NCI-H1092 treated with DMSO at 0.1 percent for 48 hours (cell line): ENCODE results near the gene ADCY4.
A peak's percentile ranks its signal among the peaks of the same experiment; 100 is the strongest.

Experiments used
- DNase-seq: peaks from one replicate; lab custom pipeline; 2025; lab: John Stamatoyannopoulos, UW

ADCY4 gene

DNA sequence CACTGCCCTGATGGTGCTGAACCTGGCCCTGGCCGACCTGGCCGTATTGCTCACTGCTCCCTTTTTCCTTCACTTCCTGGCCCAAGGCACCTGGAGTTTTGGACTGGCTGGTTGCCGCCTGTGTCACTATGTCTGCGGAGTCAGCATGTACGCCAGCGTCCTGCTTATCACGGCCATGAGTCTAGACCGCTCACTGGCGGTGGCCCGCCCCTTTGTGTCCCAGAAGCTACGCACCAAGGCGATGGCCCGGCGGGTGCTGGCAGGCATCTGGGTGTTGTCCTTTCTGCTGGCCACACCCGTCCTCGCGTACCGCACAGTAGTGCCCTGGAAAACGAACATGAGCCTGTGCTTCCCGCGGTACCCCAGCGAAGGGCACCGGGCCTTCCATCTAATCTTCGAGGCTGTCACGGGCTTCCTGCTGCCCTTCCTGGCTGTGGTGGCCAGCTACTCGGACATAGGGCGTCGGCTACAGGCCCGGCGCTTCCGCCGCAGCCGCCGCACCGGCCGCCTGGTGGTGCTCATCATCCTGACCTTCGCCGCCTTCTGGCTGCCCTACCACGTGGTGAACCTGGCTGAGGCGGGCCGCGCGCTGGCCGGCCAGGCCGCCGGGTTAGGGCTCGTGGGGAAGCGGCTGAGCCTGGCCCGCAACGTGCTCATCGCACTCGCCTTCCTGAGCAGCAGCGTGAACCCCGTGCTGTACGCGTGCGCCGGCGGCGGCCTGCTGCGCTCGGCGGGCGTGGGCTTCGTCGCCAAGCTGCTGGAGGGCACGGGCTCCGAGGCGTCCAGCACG is 18.9 kb downstream of the ADCY4 start:
- DNase-seq, result peak; percentile 20

DNA sequence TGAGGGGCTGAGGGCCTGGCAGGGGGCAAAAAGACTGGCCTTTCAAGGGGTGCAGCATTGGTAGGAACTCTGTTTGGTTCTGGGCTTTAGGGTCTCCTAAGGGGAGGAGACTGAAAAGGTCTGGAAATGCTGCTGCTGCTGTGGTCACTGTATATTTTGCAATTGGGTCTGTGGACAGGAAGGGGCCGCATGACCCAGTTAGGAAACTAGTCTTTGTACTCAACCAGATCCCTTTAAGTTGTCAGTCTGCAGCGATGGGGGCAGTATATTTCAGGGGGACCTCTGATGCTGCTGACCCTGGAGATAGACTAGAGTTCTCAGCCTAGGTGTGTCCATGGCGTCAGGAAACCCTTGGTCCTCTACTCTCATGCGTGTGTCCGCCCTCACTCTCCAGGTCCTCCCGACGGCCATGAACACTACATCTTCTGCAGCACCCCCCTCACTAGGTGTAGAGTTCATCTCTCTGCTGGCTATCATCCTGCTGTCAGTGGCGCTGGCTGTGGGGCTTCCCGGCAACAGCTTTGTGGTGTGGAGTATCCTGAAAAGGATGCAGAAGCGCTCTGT is 19.5 kb downstream of the ADCY4 start:
- DNase-seq, result no peak

DNA sequence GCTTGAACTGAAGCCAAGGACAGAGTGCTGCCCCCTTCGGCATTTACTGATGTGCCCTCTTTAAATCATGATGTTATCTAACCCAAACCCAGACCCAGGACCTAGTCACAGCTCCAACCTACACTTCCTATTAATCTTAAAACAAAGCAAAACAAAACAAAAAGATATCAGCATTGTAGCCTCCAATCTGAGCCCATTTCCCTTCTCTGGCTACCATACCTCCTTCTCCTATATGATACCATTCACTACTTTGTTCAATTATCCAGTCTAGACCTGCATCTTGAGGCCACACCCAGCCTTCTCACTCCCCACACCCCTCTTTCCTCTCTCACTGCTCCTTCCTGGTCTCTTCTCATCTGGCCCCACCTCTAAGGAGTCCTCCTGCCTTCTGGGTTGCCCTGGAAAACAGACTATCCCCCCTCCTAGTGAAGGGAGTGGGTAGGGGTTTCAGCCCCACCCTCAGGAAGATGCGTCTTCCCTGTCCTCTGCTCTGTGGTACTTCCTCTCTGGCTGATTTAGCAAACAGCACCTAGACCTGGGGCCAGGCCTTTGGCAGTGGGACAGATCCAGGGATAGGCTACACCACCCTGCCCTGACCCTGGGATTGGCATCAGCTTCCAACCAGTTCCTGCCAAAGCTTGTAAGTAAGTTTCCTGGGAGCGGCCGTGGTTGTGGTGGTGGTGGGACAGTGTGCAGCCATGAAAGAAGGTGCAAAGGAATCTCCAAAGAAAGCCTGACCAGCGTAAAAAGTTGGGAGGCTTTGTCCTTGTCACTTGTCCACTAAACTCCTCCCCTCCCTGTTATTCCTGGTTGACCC is 20.3 kb downstream of the ADCY4 start:
- no peak for DNase-seq

DNA sequence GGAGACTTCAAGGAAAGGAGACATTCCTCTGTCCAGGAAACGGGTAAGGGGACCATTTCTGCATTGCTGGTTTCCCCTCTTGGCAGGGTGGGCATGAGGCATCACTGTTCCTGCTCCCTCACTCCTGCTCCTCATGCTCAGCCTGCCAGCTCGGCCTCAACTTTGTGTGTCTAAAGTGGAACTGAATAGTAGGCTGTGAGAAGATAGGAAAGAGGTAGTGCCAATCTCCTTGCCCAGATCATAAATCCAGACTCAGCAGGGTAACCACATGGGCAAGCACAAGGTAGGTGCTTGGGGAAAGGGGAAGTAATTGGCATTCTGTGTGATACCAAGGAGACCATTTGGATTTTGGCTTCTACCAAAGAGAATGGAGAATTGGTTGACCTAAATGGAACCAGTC is 21.0 kb downstream of the ADCY4 start:
- no peak for DNase-seq

DNA sequence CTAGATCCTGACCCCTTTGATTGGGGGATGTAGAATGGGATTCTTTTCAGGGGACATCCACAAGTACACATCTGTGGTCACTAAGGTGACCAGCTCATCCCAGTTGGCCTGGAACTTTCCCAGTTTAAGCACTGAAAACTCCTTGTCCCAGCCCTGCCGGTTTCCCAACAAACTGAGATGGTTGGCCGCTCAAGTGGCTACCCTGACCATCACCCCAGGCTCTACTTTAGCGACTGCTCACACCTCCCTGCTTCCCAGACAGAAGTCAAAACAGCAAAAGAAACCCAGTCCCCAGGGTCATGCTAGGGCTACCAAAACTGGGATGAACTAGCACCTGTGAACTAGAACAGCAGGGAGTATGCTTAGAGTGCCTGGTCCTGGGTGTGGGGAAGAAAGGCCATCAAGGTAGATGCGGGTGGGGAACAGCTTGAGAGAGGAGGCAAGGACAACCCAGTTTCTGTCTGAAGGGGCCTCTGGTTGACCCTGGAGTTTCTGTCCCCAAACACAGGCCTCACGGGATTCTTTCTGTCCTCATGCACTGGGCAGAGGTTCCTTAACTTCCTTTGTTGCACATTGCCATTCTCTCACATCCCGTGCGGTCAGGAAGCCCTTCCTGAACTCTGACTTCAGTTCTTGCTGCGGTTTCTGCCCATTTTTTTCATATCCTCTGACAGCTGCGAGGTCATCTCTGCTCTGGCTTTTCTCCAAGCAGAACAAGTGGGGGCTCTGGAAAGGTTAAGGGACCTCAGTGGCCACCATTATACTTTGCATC is 21.9 kb downstream of the ADCY4 start:
- DNase-seq, result no peak

DNA sequence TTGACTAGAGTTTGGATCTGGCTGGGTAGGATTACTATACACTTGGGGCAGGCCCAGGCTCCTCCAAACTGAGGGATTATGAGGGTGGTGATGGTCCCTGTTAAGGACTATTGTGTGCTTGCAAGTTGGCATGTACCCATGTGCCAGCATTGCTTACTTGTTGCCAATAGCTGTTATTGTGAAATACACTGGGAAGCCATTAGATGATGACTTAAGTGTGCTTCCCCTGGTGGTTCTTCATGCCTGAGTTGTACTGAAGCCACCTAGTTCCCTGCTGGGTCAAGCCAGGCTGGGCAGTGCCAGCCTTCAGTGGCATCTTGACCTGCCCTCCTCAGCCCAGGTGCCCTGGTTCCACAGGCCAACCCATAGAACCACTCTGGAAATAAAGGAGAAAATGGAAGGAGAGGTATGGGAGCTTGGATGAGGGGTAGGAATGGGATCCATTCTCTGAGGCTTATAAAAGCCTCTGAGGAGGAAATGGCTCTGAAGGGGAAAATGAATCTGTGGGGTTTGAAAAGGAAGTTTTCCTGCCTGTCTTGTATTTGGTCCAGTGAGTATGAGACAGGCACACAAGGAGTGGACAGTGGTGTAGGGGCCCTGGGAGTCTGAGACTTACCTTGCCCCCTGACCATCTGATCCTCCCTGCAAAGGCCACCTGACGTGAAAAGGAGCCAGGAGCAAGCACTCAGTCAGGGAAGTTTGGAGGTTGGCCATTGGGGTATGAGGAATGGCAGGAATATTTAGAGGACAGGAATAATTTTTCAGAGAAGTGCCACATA is 22.8 kb downstream of the ADCY4 start:
- DNase-seq, result no peak

DNA sequence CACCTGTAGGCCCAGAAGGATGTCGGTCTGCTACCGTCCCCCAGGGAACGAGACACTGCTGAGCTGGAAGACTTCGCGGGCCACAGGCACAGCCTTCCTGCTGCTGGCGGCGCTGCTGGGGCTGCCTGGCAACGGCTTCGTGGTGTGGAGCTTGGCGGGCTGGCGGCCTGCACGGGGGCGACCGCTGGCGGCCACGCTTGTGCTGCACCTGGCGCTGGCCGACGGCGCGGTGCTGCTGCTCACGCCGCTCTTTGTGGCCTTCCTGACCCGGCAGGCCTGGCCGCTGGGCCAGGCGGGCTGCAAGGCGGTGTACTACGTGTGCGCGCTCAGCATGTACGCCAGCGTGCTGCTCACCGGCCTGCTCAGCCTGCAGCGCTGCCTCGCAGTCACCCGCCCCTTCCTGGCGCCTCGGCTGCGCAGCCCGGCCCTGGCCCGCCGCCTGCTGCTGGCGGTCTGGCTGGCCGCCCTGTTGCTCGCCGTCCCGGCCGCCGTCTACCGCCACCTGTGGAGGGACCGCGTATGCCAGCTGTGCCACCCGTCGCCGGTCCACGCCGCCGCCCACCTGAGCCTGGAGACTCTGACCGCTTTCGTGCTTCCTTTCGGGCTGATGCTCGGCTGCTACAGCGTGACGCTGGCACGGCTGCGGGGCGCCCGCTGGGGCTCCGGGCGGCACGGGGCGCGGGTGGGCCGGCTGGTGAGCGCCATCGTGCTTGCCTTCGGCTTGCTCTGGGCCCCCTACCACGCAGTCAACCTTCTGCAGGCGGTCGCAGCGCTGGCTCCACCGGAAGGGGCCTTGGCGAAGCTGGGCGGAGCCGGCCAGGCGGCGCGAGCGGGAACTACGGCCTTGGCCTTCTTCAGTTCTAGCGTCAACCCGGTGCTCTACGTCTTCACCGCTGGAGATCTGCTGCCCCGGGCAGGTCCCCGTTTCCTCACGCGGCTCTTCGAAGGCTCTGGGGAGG is 23.9 kb downstream of the ADCY4 start, which contains the start of gene LTB4R:
TSS of gene LTB4R (plus strand) at position 857 of the 959 bp plus-strand sequence. CDS start 4,150 bp downstream, outside the sequence.
- DNase-seq, result no peak

DNA sequence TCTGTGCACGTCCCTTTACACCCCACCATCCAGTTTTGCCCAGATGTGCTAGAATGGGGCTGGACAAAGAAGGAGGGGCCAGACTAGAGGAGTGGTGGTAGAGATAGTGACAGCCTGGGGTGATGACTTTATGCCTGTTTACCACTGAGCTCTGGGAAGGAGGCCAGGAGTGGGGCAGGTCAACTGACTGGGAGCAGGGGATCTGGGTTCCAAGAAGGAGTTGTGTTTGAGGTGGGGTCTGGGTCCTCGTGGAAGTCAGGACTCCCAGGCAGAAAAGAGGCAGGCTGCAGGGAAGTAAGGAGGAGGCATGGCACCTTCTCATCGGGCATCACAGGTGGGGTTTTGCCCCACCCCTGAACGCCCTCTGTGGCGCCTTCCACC is 24.6 kb downstream of the ADCY4 start:
- DNase-seq, result no peak

DNA sequence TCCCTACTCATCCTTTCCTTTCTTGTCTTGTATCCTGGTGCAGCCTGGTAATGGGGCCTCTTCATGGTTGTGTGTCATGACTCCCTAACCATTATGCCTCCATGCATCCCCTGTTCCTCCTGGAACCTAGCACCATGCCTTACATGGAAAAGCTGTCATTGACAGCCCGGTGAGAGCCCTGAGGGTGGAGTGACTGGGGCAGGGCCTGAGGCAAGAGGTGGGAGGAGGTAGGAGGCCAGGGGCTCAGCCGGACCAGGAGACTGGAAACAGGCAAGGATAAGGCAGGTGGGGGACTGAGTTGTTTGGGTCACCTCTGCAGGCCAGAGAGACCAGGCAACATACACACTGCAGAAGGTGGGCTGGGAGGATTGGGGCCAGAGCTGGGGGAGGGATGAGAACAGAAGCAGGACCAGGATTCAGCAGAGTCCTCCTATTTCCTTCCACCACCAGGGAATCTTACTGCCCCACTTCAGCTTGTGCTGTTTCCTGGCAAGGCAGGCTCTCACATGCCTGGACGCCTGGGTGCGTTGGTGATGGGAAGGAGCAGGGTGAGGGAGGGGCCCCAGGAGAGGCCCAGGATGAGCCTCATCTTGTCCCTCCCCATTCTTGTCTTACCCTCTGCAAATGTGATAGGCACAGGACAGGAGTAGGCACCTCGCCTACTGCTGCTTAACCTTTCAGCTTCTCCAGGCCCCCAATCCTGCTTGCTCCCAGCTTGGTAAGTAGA is 25.2 kb downstream of the ADCY4 start, which contains the start of gene LTB4R2:
TSS of gene LTB4R2 (plus strand) at position 603 of the 727 bp plus-strand sequence. CDS start 525 bp downstream, outside the sequence.
- DNase-seq, result no peak

DNA sequence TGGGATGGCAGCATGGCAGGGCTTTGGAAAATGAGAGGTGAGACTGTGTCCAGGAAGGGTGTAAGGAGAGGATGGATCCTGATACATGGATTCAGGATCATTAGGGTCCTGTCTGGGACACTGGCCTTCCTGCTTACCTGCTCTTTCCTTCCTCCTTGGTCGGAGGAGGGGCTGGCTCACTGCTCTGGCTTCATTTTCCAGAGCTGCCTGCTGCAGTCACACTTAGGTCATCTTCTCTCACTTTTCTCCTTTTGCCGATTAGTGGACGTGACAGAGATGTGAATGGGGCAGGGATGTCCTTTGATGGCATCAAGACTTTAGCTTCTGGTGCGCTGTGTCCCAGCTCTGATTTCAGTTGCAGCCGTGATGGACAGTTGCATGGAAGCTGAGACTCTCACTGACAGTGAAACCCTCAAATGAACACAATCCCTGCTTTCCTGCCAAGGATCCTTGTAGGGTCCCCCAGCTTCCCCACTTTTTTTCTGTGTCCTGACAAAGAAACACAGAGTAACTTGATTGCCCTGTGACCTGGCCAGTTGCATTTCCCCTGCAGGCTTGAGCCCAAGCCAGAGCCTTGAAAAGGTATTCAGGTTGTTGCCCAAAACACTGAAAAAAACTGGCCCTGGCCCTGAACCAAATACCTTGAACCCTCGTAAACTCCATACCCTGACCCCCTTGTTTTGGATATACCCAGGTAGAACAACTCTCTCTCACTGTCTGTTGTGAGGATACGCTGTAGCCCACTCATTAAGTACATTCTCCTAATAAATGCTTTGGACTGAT is 26.3 kb downstream of the ADCY4 start:
- no peak for DNase-seq

DNA sequence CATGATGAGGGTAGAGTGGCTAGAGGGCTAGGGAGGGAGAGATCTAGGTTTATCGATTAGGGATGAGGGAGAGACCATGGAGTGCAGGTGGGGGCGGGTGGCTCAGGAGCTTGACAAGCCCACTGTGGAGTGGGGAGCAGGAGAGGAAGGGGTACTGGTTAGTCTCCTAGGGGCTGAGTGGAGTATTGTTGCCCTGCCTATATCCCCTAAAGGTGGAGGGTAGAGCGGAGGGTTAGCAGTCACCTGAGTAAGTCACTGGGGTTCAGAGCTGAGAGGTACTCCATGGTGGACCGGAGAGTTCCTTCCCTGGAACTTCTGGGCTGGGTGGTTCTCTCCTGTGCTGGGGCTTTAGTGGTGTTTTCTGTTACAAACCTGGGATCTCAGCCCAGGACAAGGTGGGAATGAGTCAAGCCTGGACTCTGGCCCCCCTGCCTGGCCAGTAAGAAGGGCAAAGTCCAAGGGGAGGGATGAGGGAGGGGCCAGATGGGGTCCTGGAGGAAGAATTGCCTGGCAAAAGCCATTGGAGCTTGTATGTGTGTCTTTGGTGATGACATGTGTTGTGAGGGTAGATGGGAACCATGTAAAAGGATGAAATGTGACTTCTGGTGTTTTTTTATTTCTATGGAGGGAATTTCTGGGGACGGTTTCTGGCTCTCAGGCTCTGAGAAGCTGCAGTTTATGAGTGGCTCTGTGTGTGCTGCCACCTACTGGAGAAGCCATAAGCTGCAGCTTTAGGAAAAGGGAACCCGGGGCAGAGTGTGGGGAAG is 27.1 kb downstream of the ADCY4 start, which contains the start of gene CIDEB:
TSS of gene CIDEB (minus strand) at position 403 of the 767 bp plus-strand sequence. CDS start at position 284, 119 bp downstream.
- peak; percentile 23 for DNase-seq

DNA sequence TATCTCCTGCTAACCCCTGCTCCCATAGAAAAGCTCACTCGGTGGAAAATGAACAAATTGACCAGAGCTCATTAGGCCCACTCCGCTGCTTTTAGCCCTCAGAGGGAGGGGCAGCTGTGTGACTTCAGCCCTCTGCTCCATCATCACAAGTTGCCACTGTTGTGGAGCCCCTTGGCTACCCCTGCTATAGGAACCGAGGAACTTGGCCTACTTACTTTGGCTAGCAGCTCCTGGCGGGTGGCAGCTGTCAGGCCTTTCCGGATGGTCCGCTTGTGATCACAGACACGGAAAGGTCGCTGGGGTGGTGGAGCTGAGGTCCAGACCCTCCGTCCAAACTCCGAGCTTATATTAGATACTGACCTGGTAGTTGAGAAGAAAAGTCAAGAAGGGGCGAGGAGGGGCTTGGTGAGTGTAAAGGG is 27.7 kb downstream of the ADCY4 start:
- no peak for DNase-seq

DNA sequence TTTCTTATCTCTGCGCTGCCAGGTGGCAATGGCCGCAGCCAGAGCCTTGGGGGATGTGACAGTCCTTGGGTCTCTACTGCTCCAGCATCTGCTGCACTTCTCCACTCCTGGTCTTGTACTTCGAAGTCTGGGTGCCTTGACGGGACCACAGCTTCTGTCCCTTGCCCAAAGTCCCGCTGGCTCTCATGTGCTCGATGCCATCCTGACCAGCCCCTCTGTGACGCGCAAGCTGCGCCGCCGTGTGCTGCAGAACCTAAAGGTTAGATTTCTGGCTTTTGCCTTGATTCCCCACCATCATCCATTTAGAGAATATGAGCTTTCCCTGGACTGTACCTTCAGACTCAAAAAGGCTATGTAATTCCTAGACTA is 30.9 kb downstream of the ADCY4 start:
- no peak for DNase-seq

DNA sequence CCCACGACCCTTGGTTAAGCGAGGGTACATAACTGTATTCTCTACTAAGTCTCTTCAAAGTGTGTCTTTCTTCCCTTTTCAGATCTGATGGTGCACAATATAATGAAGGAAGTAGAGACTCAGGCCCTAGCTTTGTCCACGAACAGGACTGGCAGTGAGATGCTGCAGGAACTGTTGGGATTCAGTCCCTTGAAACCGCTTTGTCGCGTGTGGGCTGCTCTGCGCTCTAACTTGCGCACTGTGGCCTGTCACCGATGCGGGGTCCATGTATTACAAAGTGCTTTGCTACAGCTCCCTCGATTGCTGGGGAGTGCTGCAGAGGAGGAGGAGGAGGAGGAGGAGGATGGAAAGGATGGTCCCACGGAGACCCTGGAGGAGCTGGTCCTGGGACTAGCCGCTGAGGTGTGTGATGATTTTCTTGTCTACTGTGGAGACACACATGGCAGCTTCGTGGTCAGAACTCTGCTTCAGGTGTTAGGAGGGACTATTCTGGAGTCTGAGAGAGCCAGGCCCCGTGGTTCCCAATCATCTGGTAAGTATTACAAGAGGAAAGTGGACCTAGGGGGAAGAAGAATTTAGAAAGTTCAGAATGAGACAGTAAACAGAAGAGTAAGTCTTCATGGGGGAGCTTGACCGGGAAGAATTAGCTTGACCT is 34.4 kb downstream of the ADCY4 start:
- DNase-seq, result no peak

DNA sequence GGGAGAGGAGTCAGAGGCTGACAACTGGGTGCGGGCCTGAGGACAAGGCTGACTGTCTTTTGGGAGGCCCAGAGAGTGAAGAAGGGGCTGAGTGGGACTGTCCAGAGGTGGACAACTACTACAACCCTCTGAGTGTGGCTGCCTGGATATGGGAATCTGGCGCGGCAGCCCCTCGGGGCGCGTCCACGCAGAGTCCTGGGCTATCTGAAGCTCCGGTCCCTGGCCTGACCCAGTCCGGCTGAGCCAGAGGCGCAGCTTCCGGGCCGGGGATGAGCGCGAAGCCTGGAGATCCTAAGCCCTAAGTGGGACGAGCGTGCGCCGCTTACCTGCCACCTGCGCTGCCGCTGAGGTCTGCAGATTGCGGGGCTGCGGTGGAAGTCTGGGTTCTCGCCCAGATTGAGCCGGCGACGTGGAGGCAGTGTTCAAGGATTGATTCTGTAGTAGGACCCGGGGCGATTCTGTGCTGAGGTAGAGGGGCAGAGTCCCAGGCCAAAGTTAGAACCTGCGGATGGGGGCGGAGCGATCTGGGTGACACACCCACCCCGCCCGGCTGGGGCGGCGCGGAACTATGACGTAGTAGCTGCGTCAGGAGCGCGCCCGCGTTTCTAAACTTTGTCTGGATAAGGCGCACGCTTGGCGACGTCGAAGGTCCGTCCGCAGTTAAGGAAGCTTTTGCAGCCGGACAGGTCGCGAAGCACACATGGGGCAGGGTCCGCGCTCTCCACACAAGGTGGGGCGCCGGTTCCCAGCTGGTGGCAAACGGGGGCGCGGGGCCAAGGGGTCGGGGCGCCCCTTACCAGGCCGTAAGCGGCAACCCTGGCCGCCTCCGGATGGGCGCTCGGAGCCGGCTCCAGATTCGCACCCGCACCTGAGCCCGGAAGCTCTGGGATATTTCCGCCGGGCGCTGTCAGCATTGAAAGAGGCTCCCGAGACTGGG is 35.3 kb downstream of the ADCY4 start, which contains the start of the genes DHRS1 and NOP9:
TSS of gene DHRS1 (minus strand) at position 526 of the 937 bp plus-strand sequence. CDS start 674 bp downstream, outside the sequence.
TSS of gene NOP9 (plus strand) at position 596 of the 937 bp plus-strand sequence. CDS start at position 701, 105 bp downstream.
- DNase-seq, result peak; percentile 72

DNA sequence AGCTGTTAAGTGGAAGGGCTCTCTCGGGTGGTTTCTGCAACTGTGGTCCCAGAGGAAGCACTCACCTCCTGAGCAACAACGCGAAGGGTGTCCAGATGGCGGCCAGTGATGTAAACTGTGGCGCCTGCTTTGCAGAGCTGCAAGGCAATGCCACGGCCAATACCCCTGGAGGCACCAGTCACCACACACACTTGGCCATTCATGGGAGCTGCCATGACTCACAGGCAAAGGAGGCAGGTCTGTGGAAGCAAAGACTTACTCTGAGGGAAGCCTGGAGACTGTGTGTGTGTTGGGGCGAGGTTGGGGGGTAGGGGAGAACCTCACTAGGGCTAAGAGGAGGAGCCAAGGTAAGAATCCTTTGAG is 36.0 kb downstream of the ADCY4 start:
- peak; percentile 15 for DNase-seq
